Measurements from ENCODE around the gene UMAD1. TPM values are rescaled to one million over a fixed set of nuclear protein-coding genes. Genes with fewer than 3 reads are reported as not detected.

Gene UMAD1
- total RNA-seq, 2 experiments from 2014 or later: 11.0 to 15.3 TPM

- no peaks in the 10 kb centered on the region for H3K9me3 ChIP-seq (ENCODE audit: control insufficient read depth in 1 of 2, insufficient read depth in 1 of 2, low read length in 2 of 2)
- no peaks in the 10 kb centered on the region for H3K4me1 Mint-ChIP-seq (ENCODE audit: low read depth)
- H3K27ac Mint-ChIP-seq: no peak overlapping the region
- H3K36me3 Mint-ChIP-seq (ENCODE audit: low read depth): no peaks in the 10 kb centered on the region
- no peaks in the 10 kb centered on the region for H3K4me1 ChIP-seq (ENCODE audit: insufficient read depth, low read length)
- no peak overlapping the region for H3K4me3 ChIP-seq (ENCODE audit: low read length)
- TF ChIP-seq, protein P1, sequence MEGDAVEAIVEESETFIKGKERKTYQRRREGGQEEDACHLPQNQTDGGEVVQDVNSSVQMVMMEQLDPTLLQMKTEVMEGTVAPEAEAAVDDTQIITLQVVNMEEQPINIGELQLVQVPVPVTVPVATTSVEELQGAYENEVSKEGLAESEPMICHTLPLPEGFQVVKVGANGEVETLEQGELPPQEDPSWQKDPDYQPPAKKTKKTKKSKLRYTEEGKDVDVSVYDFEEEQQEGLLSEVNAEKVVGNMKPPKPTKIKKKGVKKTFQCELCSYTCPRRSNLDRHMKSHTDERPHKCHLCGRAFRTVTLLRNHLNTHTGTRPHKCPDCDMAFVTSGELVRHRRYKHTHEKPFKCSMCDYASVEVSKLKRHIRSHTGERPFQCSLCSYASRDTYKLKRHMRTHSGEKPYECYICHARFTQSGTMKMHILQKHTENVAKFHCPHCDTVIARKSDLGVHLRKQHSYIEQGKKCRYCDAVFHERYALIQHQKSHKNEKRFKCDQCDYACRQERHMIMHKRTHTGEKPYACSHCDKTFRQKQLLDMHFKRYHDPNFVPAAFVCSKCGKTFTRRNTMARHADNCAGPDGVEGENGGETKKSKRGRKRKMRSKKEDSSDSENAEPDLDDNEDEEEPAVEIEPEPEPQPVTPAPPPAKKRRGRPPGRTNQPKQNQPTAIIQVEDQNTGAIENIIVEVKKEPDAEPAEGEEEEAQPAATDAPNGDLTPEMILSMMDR (IDR thresholded peaks at IDR 0.05): no peak
- ChIA-PET CTCF (no interaction called here), POLR2A (interaction anchor here (0.6 kb wide), 1 partner anchor 267 kb away, joined by 4 read pairs; no protein-coding TSS in a partner anchor)
- H3K4me3 Mint-ChIP-seq: no peak overlapping the region
- no peaks in the 10 kb centered on the region for H3K27me3 Mint-ChIP-seq
- H3K36me3 ChIP-seq (ENCODE audit: insufficient read depth, low read length): no peaks in the 10 kb centered on the region
- no peak for ATAC-seq (ENCODE audit: poor library complexity)
- no peaks in the 10 kb centered on the region for H3K27me3 ChIP-seq (ENCODE audit: control insufficient read depth in 1 of 2, insufficient read depth in 2 of 2, low read length in 2 of 2)
- H3K27ac ChIP-seq (ENCODE audit: low read depth in 1 of 2, low read length in 2 of 2): no peak overlapping the region
- no peak for DNase-seq
- no peaks in the 10 kb centered on the region for H3K9me3 Mint-ChIP-seq
- intact Hi-C loops (cut with DNase I, micrococcal nuclease): no loop called here
These were observed 271.0 kb downstream of the UMAD1 start for GRCh38 chr7:7911369-7912123.

- H3K27ac ChIP-seq (ENCODE audit: low read depth in 1 of 2, low read length in 2 of 2): no peak overlapping the region
- H3K4me3 ChIP-seq (ENCODE audit: low read length): no peak overlapping the region
- POLR2A ChIA-PET: no interaction called here
- no peaks in the 10 kb centered on the region for H3K9me3 ChIP-seq (ENCODE audit: control insufficient read depth in 1 of 2, insufficient read depth in 1 of 2, low read length in 2 of 2)
- H3K27ac Mint-ChIP-seq: no peak overlapping the region
- DNase-seq: no peak
- intact Hi-C loops (cut with DNase I, micrococcal nuclease): no loop called here
- no peaks in the 10 kb centered on the region for H3K4me1 ChIP-seq (ENCODE audit: insufficient read depth, low read length)
- no peaks in the 10 kb centered on the region for H3K36me3 Mint-ChIP-seq (ENCODE audit: low read depth)
- H3K4me3 Mint-ChIP-seq: no peak overlapping the region
- no peaks in the 10 kb centered on the region for H3K9me3 Mint-ChIP-seq
- no peaks in the 10 kb centered on the region for H3K27me3 ChIP-seq (ENCODE audit: control insufficient read depth in 1 of 2, insufficient read depth in 2 of 2, low read length in 2 of 2)
- H3K27me3 Mint-ChIP-seq: no peaks in the 10 kb centered on the region
- TF ChIP-seq, protein P1 (IDR thresholded peaks at IDR 0.05): no peak
- no peak for ATAC-seq (ENCODE audit: poor library complexity)
- no peaks in the 10 kb centered on the region for H3K4me1 Mint-ChIP-seq (ENCODE audit: low read depth)
- H3K36me3 ChIP-seq (ENCODE audit: insufficient read depth, low read length): no peaks in the 10 kb centered on the region
- CTCF ChIA-PET: no interaction called here
These were observed 272.4 kb downstream of the UMAD1 start for GRCh38 chr7:7912937-7913336.

- POLR2A ChIA-PET: no interaction called here
- Mint-ChIP-seq H3K27me3 (no peaks in the 10 kb centered on the region), H3K9me3 (no peaks in the 10 kb centered on the region), H3K4me1 (ENCODE audit: low read depth) (no peaks in the 10 kb centered on the region), H3K36me3 (ENCODE audit: low read depth) (no peaks in the 10 kb centered on the region), H3K4me3 (no peak overlapping the region), H3K27ac (no peak overlapping the region)
- H3K27ac ChIP-seq (ENCODE audit: low read depth in 1 of 2, low read length in 2 of 2): peak overlapping the region in 1 of 2 donors; percentile 11
- intact Hi-C loops (cut with DNase I, micrococcal nuclease): no loop called here
- DNase-seq: no peak
- TF ChIP-seq, protein P1 (IDR thresholded peaks at IDR 0.05): no peak
- no peaks in the 10 kb centered on the region for H3K4me1 ChIP-seq (ENCODE audit: insufficient read depth, low read length)
- H3K36me3 ChIP-seq (ENCODE audit: insufficient read depth, low read length): no peaks in the 10 kb centered on the region
- CTCF ChIA-PET: no interaction called here
- H3K9me3 ChIP-seq (ENCODE audit: control insufficient read depth in 1 of 2, insufficient read depth in 1 of 2, low read length in 2 of 2): no peaks in the 10 kb centered on the region
- no peaks in the 10 kb centered on the region for H3K27me3 ChIP-seq (ENCODE audit: control insufficient read depth in 1 of 2, insufficient read depth in 2 of 2, low read length in 2 of 2)
- ATAC-seq (ENCODE audit: poor library complexity): no peak
- no peak overlapping the region for H3K4me3 ChIP-seq (ENCODE audit: low read length)
These were observed 273.0 kb downstream of the UMAD1 start for GRCh38 chr7:7913504-7913903.

All from CD4-positive, alpha-beta T cell (primary cell).